AG10803 (cell line): ENCODE data around the gene HAPLN2.
A peak's percentile ranks its signal among the peaks of the same experiment; 100 is the strongest.
"Not testable (repeated sequence)": the region's sequence is repeated elsewhere in the genome, so short reads cannot be mapped to it uniquely, and the experiment has no call there.

ENCODE experiments used
- DNase-seq: peaks from one replicate; pipeline ENCODE4 v3.0.0; 2010; ENCODE audit warnings: low read depth
- H3K4me3 ChIP-seq: 2 replicates; pipeline ENCODE4 v1.5.1; 2011; ENCODE audit warnings: mild to moderate bottlenecking, low read length, control low read depth
- TF ChIP-seq, protein P1 (sequence below): conservative IDR thresholded peaks from 2 replicates; pipeline ENCODE4 v1.5.1; 2011; ENCODE audit warnings: mild to moderate bottlenecking, low read length, control low read depth, inconsistent platforms

HAPLN2 gene

DNA sequence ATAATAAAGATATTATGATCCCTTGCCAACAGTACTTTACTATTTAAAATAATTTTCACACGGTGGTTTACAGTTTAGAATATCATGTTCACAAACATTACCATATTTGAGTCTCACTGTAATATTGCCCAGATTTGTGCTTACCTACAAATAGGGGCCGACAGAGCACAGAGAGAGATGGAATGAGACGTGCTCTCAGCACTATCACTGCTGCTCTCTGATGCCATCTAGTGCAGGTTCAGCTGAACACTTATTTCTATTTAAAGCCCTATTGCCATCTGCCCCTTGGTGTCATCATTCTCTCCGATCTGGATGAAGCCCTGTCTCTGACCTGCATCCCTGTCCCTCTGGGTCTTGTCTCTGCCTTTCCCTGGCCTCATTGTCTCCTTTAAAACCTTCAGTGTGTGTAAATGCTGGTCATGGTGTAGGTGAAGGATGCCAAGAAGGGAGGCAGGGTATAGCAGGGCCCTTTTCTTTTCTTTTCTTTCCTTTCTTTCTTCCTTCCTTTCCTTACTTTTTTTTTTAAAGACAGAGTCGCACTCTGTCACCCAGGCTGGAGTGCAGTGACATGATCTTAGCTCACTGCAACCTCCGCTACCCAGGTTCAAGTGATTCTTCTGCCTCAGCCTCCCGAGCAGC, 11.1 kb upstream of the HAPLN2 start:
- peak; percentile 76 for DNase-seq
- TF ChIP-seq, protein P1, sequence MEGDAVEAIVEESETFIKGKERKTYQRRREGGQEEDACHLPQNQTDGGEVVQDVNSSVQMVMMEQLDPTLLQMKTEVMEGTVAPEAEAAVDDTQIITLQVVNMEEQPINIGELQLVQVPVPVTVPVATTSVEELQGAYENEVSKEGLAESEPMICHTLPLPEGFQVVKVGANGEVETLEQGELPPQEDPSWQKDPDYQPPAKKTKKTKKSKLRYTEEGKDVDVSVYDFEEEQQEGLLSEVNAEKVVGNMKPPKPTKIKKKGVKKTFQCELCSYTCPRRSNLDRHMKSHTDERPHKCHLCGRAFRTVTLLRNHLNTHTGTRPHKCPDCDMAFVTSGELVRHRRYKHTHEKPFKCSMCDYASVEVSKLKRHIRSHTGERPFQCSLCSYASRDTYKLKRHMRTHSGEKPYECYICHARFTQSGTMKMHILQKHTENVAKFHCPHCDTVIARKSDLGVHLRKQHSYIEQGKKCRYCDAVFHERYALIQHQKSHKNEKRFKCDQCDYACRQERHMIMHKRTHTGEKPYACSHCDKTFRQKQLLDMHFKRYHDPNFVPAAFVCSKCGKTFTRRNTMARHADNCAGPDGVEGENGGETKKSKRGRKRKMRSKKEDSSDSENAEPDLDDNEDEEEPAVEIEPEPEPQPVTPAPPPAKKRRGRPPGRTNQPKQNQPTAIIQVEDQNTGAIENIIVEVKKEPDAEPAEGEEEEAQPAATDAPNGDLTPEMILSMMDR = peak; percentile 93
- H3K4me3 ChIP-seq = no peak overlapping the region

DNA sequence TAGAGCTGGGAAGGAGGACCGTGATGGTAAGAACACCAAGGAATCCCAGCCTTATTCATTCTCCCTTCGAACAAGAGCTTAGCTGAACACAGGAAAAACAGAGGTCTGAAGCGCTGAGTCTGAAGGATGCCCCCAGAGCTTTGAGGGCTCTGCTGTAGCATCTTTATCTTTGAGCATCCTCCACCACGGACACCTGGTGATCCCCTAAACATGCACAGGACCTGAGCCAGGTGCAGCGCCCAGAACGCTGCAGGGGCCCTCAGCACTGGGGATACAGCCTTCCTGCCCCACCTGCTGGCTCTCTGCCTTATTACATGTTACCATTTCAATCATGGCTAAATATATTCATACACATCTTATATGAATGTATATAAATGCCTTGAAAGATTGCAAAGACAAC, 10.2 kb upstream of the HAPLN2 start:
- TF ChIP-seq, protein P1 = peak; percentile 51
- no peak overlapping the region for H3K4me3 ChIP-seq
- DNase-seq = no peak

DNA sequence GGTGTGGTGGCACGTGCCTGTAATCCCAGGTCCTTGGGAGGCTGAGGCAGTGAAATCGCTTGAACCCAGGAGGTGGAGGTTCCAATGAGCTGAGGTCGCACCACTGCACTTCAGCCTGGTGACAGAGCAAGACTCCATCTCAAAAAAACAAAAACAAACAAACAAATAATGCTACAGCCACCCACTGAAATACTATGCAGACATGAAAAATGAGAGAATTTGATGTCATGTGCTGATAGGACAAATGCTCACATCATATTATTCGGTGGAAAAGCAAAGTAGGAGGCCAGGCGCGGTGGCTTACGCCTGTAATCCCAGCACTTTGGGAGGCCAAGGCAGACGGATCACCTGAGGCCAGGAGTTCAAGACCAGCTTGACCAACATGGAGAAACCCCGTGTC, 9.1 kb upstream of the HAPLN2 start:
- not testable (repeated sequence) for DNase-seq, H3K4me3 ChIP-seq

DNA sequence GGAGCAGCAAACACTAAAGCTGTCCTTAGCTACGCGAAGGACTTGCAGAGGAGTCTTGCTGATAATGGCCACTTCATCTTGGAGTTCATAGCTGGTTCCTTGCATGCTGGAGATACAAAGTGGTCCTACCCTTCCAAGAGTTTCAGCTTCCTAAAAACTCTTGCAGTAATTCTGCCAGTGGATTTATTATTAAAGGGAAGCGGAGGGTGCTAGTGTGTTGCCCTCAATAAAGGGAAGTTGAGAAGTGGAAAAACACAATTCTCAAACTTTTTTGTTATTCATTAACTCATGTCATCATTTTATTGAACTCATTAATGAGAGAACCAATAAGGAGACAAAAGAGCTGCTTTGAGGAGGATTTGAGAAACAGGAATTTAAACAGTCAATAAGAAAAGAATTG, 6.5 kb upstream of the HAPLN2 start:
- TF ChIP-seq, protein P1 = no peak
- no peak overlapping the region for H3K4me3 ChIP-seq
- DNase-seq = no peak

DNA sequence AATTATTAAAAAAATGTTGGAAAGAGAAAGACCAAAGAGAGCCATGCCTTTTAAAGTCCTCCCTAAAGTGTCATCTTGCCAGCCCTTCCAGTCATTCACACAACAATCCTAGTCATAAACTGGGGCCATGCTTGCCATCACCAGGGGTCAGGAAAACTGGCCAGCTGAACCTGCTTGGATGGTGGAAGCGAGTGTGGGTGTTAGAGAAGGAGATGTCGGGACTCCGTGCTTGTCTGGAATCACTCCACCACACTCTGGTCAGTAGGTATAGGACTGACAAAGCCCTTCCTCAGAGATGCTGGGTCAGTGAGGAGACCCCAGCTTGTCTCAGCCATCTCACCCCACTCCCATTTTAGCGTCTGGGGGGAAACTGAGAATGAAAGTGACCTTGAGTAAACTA, 3.3 kb upstream of the HAPLN2 start:
- TF ChIP-seq, protein P1 = no peak
- DNase-seq = no peak
- H3K4me3 ChIP-seq = no peak overlapping the region

DNA sequence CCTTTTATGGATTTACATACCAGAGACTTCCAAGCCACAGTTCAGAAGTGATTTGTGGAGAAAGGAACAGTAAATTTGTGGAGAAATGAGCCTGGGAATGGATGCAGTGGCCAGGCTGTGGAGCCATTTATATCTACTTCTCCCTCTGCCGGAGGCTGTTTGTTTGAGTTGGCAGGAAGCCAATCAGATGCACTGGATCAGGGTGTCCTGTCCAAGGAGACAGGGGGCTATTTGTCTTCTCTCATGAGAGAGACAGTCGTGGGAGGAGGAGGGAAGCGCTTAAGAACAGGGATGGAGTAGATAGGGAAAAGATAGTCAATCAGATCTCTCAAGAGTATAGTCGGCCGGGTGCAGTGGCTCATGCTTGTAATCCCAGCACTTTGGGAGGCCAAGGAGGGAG, 2.8 kb upstream of the HAPLN2 start:
- TF ChIP-seq, protein P1 = 0 out of 2 replicates have a peak, but pooled peaks have one; percentile 9
- H3K4me3 ChIP-seq = no peak overlapping the region
- DNase-seq = no peak

DNA sequence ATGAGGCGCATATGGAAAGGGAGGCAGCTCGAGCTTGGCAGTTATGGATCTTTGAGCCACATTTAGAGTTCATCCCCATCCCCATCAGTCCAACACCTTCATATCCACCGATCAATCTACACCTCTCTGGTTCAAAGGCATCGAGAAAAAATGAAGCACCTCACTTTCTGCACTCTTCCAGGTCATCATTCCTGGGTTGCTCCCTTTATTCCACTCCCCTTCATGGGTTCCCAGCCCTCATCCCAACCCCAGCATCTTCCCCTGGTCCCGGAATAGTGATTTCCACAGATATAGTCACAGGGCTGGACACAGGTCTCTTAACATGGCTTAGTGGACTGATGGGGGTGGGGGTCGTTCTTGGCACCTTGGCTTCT, 354 bp downstream of the HAPLN2 start:
- TF ChIP-seq, protein P1 = no peak
- no peak for DNase-seq
- H3K4me3 ChIP-seq = no peak overlapping the region
